H9 (cell line): ENCODE measurements around the gene NFE2L2. TPM values are rescaled to one million over a fixed set of nuclear protein-coding genes. Genes with fewer than 3 reads are reported as not detected.

ENCODE experiments used
- DNase-seq: peaks from one replicate; pipeline ENCODE4 v3.0.0-alpha.2; 2017
- H2AFZ ChIP-seq: one replicate; pipeline ENCODE4 v1.6.1; 2013; ENCODE audit warnings: mild to moderate bottlenecking, low read length, control low read depth, moderate library complexity
- H2AK5ac ChIP-seq: 2 replicates; pipeline ENCODE4 v1.6.1; 2013; ENCODE audit warnings: low read length, control low read depth, mixed read lengths; ENCODE audit not compliant: insufficient read length
- H2BK120ac ChIP-seq: one replicate; pipeline ENCODE4 v1.6.1; 2013; ENCODE audit warnings: low read depth, mild to moderate bottlenecking, low read length, control low read depth, inconsistent platforms; ENCODE audit not compliant: poor library complexity, severe bottlenecking
- H2BK12ac ChIP-seq: 2 replicates; pipeline ENCODE4 v1.6.1; 2013; ENCODE audit warnings: low read length, control low read depth, mixed read lengths, low read depth; ENCODE audit not compliant: insufficient read length
- H2BK15ac ChIP-seq: 2 replicates; pipeline ENCODE4 v1.6.1; 2013; ENCODE audit warnings: low read depth, low read length, control low read depth
- H2BK20ac ChIP-seq: one replicate; pipeline ENCODE4 v1.6.1; 2013; ENCODE audit warnings: low read depth, mild to moderate bottlenecking, low read length, control low read depth, inconsistent platforms; ENCODE audit not compliant: poor library complexity, severe bottlenecking
- H2BK5ac ChIP-seq: 2 replicates; pipeline ENCODE4 v1.6.1; 2013; ENCODE audit warnings: low read length, control low read depth, mixed read lengths; ENCODE audit not compliant: insufficient read length
- H3K14ac ChIP-seq: 2 replicates; pipeline ENCODE4 v1.6.1; 2013; ENCODE audit warnings: low read length, control low read depth; ENCODE audit not compliant: insufficient read depth
- H3K18ac ChIP-seq: 2 replicates; pipeline ENCODE4 v1.6.1; 2013; ENCODE audit warnings: low read depth, mild to moderate bottlenecking, mixed read lengths, low read length, control low read depth; ENCODE audit not compliant: insufficient read length
- H3K23ac ChIP-seq: 2 replicates; pipeline ENCODE4 v1.6.1; 2013; ENCODE audit warnings: low read length, control low read depth, mixed read lengths, low read depth; ENCODE audit not compliant: insufficient read length
- H3K23me2 ChIP-seq: 2 replicates; pipeline ENCODE4 v1.6.1; 2013; ENCODE audit warnings: low read depth, mild to moderate bottlenecking, mixed read lengths, low read length, control low read depth; ENCODE audit not compliant: insufficient read length, poor library complexity, severe bottlenecking
- H3K27ac ChIP-seq: 2 replicates; pipeline ENCODE4 v1.5.1; 2013; ENCODE audit warnings: low read length, control low read depth, mixed read lengths, low read depth; ENCODE audit not compliant: insufficient read length
- H3K27me3 ChIP-seq: 2 replicates; pipeline ENCODE4 v1.6.1; 2013; ENCODE audit warnings: low read length, control low read depth, inconsistent platforms; ENCODE audit not compliant: insufficient read depth
- H3K4ac ChIP-seq: 2 replicates; pipeline ENCODE4 v1.6.1; 2013; ENCODE audit warnings: low read depth, mild to moderate bottlenecking, control low read depth, inconsistent platforms, low read length, moderate library complexity
- H3K4me1 ChIP-seq: 2 replicates; pipeline ENCODE4 v1.6.1; 2013; ENCODE audit warnings: low read length, control low read depth, inconsistent platforms; ENCODE audit not compliant: insufficient read depth
- H3K4me2 ChIP-seq: 2 replicates; pipeline ENCODE4 v1.6.1; 2013; ENCODE audit warnings: low read length, control low read depth, mixed read lengths; ENCODE audit not compliant: insufficient read length, insufficient read depth
- H3K56ac ChIP-seq: 2 replicates; pipeline ENCODE4 v1.6.1; 2013; ENCODE audit warnings: low read depth, mild to moderate bottlenecking, mixed read lengths, low read length, control low read depth; ENCODE audit not compliant: insufficient read length
- H3K79me1 ChIP-seq: 2 replicates; pipeline ENCODE4 v1.6.1; 2013; ENCODE audit warnings: low read depth, mild to moderate bottlenecking, moderate library complexity, low read length, control low read depth, inconsistent platforms; ENCODE audit not compliant: insufficient read depth, poor library complexity, severe bottlenecking
- H3K79me2 ChIP-seq: 2 replicates; pipeline ENCODE4 v1.6.1; 2013; ENCODE audit warnings: low read length, control low read depth, inconsistent platforms; ENCODE audit not compliant: insufficient read depth
- H3K9ac ChIP-seq: 2 replicates; pipeline ENCODE4 v1.6.1; 2013; ENCODE audit warnings: low read length, control low read depth, mixed read lengths; ENCODE audit not compliant: insufficient read length; ENCODE audit errors: extremely low read depth
- H3K9me3 ChIP-seq: one replicate; pipeline ENCODE4 v1.6.1; 2013; ENCODE audit warnings: low read depth, low read length, inconsistent platforms; ENCODE audit not compliant: control insufficient read depth
- H3T11ph ChIP-seq: one replicate; pipeline ENCODE4 v1.6.1; 2013; ENCODE audit warnings: mild to moderate bottlenecking, low read length, control low read depth, inconsistent platforms
- H4K20me1 ChIP-seq: one replicate; pipeline ENCODE4 v1.6.1; 2013; ENCODE audit not compliant: control insufficient read depth, insufficient read length, insufficient read depth
- H4K5ac ChIP-seq: 2 replicates; pipeline ENCODE4 v1.6.1; 2013; ENCODE audit warnings: low read depth, mild to moderate bottlenecking, mixed read lengths, low read length, control low read depth; ENCODE audit not compliant: insufficient read length
- H4K8ac ChIP-seq: replicated peaks from 2 replicates; pipeline ENCODE4 v1.6.1; 2013; ENCODE audit warnings: low read length, control low read depth, mixed read lengths, low read depth; ENCODE audit not compliant: insufficient read length
- H4K91ac ChIP-seq: 2 replicates; pipeline ENCODE4 v1.6.1; 2013; ENCODE audit warnings: low read depth, mild to moderate bottlenecking, moderate library complexity, mixed read lengths, low read length, control low read depth; ENCODE audit not compliant: insufficient read length
- H3K27ac Mint-ChIP-seq, 3 experiments: 2 replicates in 2 of 3; 3 replicates in 1 of 3; pipeline ENCODE4 v1.8.0; 2020 to 2021; ENCODE audit warnings: mixed read lengths in 3 of 3, mild to moderate bottlenecking in 1 of 3, moderate library complexity in 1 of 3
- H3K27me3 Mint-ChIP-seq: 2 replicates; pipeline ENCODE4 v1.8.0; 2021; ENCODE audit warnings: low read depth, mild to moderate bottlenecking, moderate library complexity, mixed read lengths
- H3K36me3 Mint-ChIP-seq, 3 experiments: 2 replicates in 2 of 3; 3 replicates in 1 of 3; pipeline ENCODE4 v1.8.0; 2020 to 2021; ENCODE audit warnings: low read depth in 3 of 3, mixed read lengths in 3 of 3; ENCODE audit not compliant: insufficient read depth in 1 of 3
- H3K4me1 Mint-ChIP-seq, 2 experiments: 2 replicates each; pipeline ENCODE4 v1.8.0; 2020; ENCODE audit warnings: mixed read lengths in 2 of 2
- H3K4me3 Mint-ChIP-seq, 2 experiments: 2 replicates in 1 of 2; 3 replicates in 1 of 2; pipeline ENCODE4 v1.8.0; 2020 to 2021; ENCODE audit warnings: mild to moderate bottlenecking in 2 of 2, mixed read lengths in 2 of 2, moderate library complexity in 1 of 2
- H3K9me3 Mint-ChIP-seq, 2 experiments: 2 replicates in 1 of 2; 3 replicates in 1 of 2; pipeline ENCODE4 v1.8.0; 2020; ENCODE audit warnings: mild to moderate bottlenecking in 2 of 2, mixed read lengths in 2 of 2, moderate library complexity in 1 of 2
- CTCF ChIP-seq: fragments of 200-600 bp; sonication (generic); conservative IDR thresholded peaks from 3 replicates; pipeline ENCODE4 v1.8.0; 2021; ENCODE audit warnings: antibody characterized with exemption, mild to moderate bottlenecking
- WGBS: extraction: QIAGEN DNeasy Blood & Tissue Kit; methylation state at CpG from one replicate; pipeline ENCODE4 v1.1.7; 2013; ENCODE audit warnings: missing lambda C conversion rate, low lambda C conversion rate, mixed read lengths; ENCODE audit not compliant: insufficient read length; ENCODE audit errors: extremely low coverage; 5-methylcytosine and 5-hydroxymethylcytosine counted together
- total RNA-seq: library from RNA; stranded (reverse); gene quantifications from 2 replicates; pipeline ENCODE4 v1.2.1, GENCODE V29; 2021

NFE2L2 gene
- total RNA-seq, 1 experiment from 2014 or later: 42.5 TPM

- no peaks in the 10 kb centered on the region for H3K27me3 ChIP-seq
- no peak overlapping the region for H3K23ac ChIP-seq
- H3K18ac ChIP-seq: no peak overlapping the region
- no peak overlapping the region for H2BK5ac ChIP-seq
- DNase-seq: no peak
- H3K56ac ChIP-seq: peak overlapping the region; percentile 58
- peaks cover 5 to 7% of the 10 kb centered on the region in 2 experiments for H3K4me1 Mint-ChIP-seq
- no peak overlapping the region for H4K5ac ChIP-seq
- H3K4me1 ChIP-seq: no peaks in the 10 kb centered on the region; the same call in 1 of the 2 replicates
- H3K4ac ChIP-seq: no peak overlapping the region
- H3K79me2 ChIP-seq: no peaks in the 10 kb centered on the region
- H3K9ac ChIP-seq: no peak overlapping the region
- no peaks in the 10 kb centered on the region for H3K36me3 Mint-ChIP-seq
- H2BK120ac ChIP-seq: no peak overlapping the region
- no peak overlapping the region for H3K4me3 Mint-ChIP-seq
- H3K27me3 Mint-ChIP-seq: peaks cover 2% of the 10 kb centered on the region; the same call in 1 of the 2 replicates
- H3K9me3 Mint-ChIP-seq: no peaks in the 10 kb centered on the region
- H4K8ac ChIP-seq: no peak overlapping the region
- no peak overlapping the region for H2AFZ ChIP-seq
- H4K20me1 ChIP-seq: no peaks in the 10 kb centered on the region
- no peak overlapping the region for H2BK12ac ChIP-seq
- no peak overlapping the region for H3K4me2 ChIP-seq
- no peak overlapping the region for H3K14ac ChIP-seq
- H2AK5ac ChIP-seq: no peak overlapping the region
- no peak overlapping the region for H3T11ph ChIP-seq
- H3K79me1 ChIP-seq: no peaks in the 10 kb centered on the region
- H3K9me3 ChIP-seq: no peaks in the 10 kb centered on the region
- H2BK15ac ChIP-seq: no peak overlapping the region
- TF ChIP-seq CTCF: no peak
- no peak overlapping the region for H2BK20ac ChIP-seq
- H4K91ac ChIP-seq: no peak overlapping the region
- H3K27ac Mint-ChIP-seq: no peak overlapping the region
- no peak overlapping the region for H3K27ac ChIP-seq
- no peaks in the 10 kb centered on the region for H3K23me2 ChIP-seq
- WGBS: no CpG with 5 or more reads among the region's 3 CpGs
Measured at GRCh38 chr2:177282181-177282641, 17.7 kb upstream of the NFE2L2 start.
